Spleen (tissue), 13 donors: ENCODE results near the gene OXNAD1. TPM values are rescaled to one million over a fixed set of nuclear protein-coding genes. Genes with fewer than 3 reads are reported as not detected.

Experiments
- DNase-seq: peaks from one replicate; pipeline ENCODE4 v3.0.0-alpha.2; 2020
- H3K27ac ChIP-seq, 8 donors: fragments of 200-600 bp; sonication (generic) in 7 of 8; 1 replicate in 4 of 8; 2 replicates in 4 of 8; pipeline versions ENCODE4 v1.5.0 to v1.8.0; 2016 to 2021; ENCODE audit warnings: inconsistent platforms in 4 of 8, mild to moderate bottlenecking in 4 of 8, moderate library complexity in 1 of 8
- H3K27me3 ChIP-seq, 7 donors: fragments of 200-600 bp; sonication (generic) in 6 of 7; replicated peaks in 1 of 7; 1 replicate in 4 of 7; 2 replicates in 3 of 7; pipeline versions ENCODE4 v1.5.0 to v1.8.0; 2016 to 2021; ENCODE audit warnings: inconsistent platforms in 3 of 7, mild to moderate bottlenecking in 1 of 7
- H3K36me3 ChIP-seq, 6 donors: fragments of 200-600 bp; sonication (generic) in 5 of 6; 1 replicate in 4 of 6; 2 replicates in 2 of 6; pipeline versions ENCODE4 v1.5.0 to v1.8.0; 2016 to 2021; ENCODE audit warnings: inconsistent platforms in 2 of 6
- H3K4me1 ChIP-seq, 6 donors: fragments of 200-600 bp; sonication (generic) in 5 of 6; 1 replicate in 3 of 6; 2 replicates in 3 of 6; pipeline versions ENCODE4 v1.5.0 to v1.8.0; 2016 to 2021; ENCODE audit warnings: inconsistent platforms in 3 of 6
- H3K4me3 ChIP-seq, 8 donors: fragments of 200-600 bp; sonication (generic) in 7 of 8; 1 replicate in 4 of 8; 2 replicates in 4 of 8; pipeline versions ENCODE4 v1.5.0 to v1.8.0; 2016 to 2021; ENCODE audit warnings: inconsistent platforms in 4 of 8, mild to moderate bottlenecking in 4 of 8, moderate library complexity in 2 of 8
- H3K9me3 ChIP-seq, 8 donors: fragments of 200-600 bp; sonication (generic) in 7 of 8; 1 replicate in 4 of 8; 2 replicates in 4 of 8; pipeline versions ENCODE4 v1.5.0 to v1.8.0; 2016 to 2021; ENCODE audit warnings: inconsistent platforms in 4 of 8
- POLR2A ChIP-seq, 3 donors: fragments of 450-650 bp; IDR thresholded peaks; one replicate each; pipeline ENCODE4 v1.5.1; 2017; ENCODE audit warnings: antibody characterized with exemption in 3 of 3, mild to moderate bottlenecking in 1 of 3
- POLR2AphosphoS5 ChIP-seq, 3 donors: sonication (generic); formaldehyde crosslinking; IDR thresholded peaks; one replicate each; pipeline ENCODE4 v1.5.1; 2017; ENCODE audit warnings: antibody characterized with exemption in 3 of 3
- WGBS, 5 donors: extraction: QIAGEN DNeasy Blood & Tissue Kit in 3 of 5; methylation state at CpG; one replicate each; pipeline versions ENCODE4 v1.1.5 to v1.1.7; 2013 to 2018; 5-methylcytosine and 5-hydroxymethylcytosine counted together
- intact Hi-C: fragments of 100-400 bp; cut with DNase I; formaldehyde crosslinking; loops from one replicate; pipeline ENCODE4 v1.15.0; 2023; ENCODE audit warnings: low total_unique reads
- long read RNA-seq, 2 donors: transcript quantifications; one replicate each; lab custom pipeline, GENCODE V29; 2026
- polyA plus RNA-seq, 3 donors: library from polyadenylated mRNA; stranded (reverse); fragments of 200-250 nt; gene quantifications; one replicate each; pipeline ENCODE4 v1.2.1, GENCODE V29; 2013
- total RNA-seq, 7 donors: library from RNA; depleted of rRNA in 3 of 7; stranded (reverse); fragments of >200 nt in 3 of 7; fragmentation: NEBNext Ultra II Directional in 4 of 7; extraction: Animal tissue kit (Norgen Biotek cat#: 25700) in 4 of 7; gene quantifications; one replicate each; pipeline versions ENCODE4 v1.1.0 to v1.2.1, GENCODE V29; 2016 to 2021
- TF ChIP-seq, protein P1 (sequence below), 11 experiments: fragments of 200-600 bp in 7 of 11; fragments of 450-650 bp in 4 of 11; sonication (generic) in 4 of 11; IDR thresholded peaks in 8 of 11; conservative IDR thresholded peaks in 3 of 11; 1 replicate in 7 of 11; 2 replicates in 4 of 11; pipeline versions ENCODE4 v1.4.0 to v1.8.0; 2016 to 2021; ENCODE audit warnings: antibody characterized with exemption in 11 of 11, inconsistent platforms in 4 of 11, mild to moderate bottlenecking in 1 of 11
- donor health status: healthy with polysubstance abuse.
- donor health status: DM: no; HTN: no; CAD: no; lungs with moderate emphysema.
- donor health status: DM: no; HTN: no; CAD: no.
- donor health status: Bipolar disorder and iron deficiency.
- donor health status: healthy.
- donor health status: DM: no; HTN: no; CAD: no.
- donor health status: DM: yes; HTN: yes; CAD: no.

OXNAD1 gene, protein sequence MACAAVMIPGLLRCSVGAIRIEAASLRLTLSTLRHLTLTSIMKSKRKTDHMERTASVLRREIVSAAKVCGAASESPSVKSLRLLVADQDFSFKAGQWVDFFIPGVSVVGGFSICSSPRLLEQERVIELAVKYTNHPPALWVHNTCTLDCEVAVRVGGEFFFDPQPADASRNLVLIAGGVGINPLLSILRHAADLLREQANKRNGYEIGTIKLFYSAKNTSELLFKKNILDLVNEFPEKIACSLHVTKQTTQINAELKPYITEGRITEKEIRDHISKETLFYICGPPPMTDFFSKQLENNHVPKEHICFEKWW
- 10 to 100 TPM; 17.3 to 30.6 (median 21.7) TPM for total RNA-seq
- polyA plus RNA-seq, result 1 to 10 TPM; 4.2 to 7.3 (median 7.1) TPM
- long read RNA-seq, donor 1, partial matches to known transcripts, result 0 of 2 reads
- long read RNA-seq, donor 1, other reads (novel, unspliced or antisense), result 0 of 2 reads
- long read RNA-seq, donor 2, partial matches to known transcripts, result 22 of 23 reads
- long read RNA-seq, donor 2, other reads (novel, unspliced or antisense), result 0 of 23 reads

DNA sequence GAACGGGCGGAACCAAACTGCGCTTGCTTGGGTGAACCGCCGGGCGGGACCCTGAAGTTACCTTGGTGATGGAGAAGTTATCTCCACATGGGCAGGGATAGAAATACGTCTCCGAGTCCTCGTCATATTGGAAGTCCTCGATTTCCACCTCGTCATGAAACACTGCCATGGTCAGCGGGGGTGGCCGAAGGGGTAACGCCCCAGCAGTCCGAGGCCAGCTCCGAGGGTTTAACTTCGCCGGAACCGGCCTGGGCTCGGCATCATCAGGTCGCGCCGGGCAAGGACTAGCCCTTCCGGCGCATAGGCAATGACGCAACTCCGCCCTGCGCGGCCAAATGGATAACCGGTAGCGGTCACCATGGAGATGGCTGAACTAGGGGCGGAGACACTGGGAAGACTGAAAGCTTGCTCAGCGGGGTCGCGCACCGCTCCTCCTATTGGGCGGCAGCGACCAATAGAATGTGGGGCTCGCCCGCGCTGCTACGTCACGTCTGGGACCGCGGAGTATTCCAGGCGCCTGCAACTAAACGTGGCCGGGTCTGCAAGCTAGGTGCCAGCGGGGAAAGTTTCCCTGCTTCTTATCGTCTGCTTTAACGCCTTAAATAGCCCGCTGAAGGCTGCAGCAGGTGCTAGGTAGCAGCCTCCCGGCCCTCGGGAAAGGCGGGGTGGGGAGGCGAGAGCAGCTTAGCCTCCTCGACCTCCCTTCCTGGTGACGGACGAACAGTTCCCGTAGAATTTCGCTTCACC is at the start of gene OXNAD1, which contains the start of gene DPH3:
Gene OXNAD1 (plus strand): TSS at position 505 of the 747 bp plus-strand sequence. CDS start 5,741 bp downstream, outside the sequence.
Gene DPH3 (minus strand): TSS at position 236 of the 747 bp plus-strand sequence. CDS start 67 bp downstream, at position 169.
- peak; percentile 100 for DNase-seq
- 0 to 1% (median 0%) methylated on average over 30 to 61 of the region's 61 CpGs for WGBS, 5 donors
- Histone ChIP-seq H3K4me1 (peaks cover 26 to 75% (median 57%) of the 10 kb centered on the region in 6 donors), H3K9me3 (no peaks in the 10 kb centered on the region), H3K27me3 (no peaks in the 10 kb centered on the region), H3K27ac (peak within 1 kb of the TSS; percentile 87 to 97 (median 91)), H3K36me3 (peaks cover 0 to 32% (median 12%) of the 10 kb centered on the region in 6 donors), H3K4me3 (peak within 1 kb of the TSS; percentile 77 to 96 (median 93))
- peak; percentile 94 to 97 (median 96) for TF ChIP-seq POLR2AphosphoS5 (IDR thresholded peaks at IDR 0.05)
- TF ChIP-seq POLR2A (IDR thresholded peaks at IDR 0.05), result peak; percentile 18 to 69 (median 22)
- TF ChIP-seq, protein P1, sequence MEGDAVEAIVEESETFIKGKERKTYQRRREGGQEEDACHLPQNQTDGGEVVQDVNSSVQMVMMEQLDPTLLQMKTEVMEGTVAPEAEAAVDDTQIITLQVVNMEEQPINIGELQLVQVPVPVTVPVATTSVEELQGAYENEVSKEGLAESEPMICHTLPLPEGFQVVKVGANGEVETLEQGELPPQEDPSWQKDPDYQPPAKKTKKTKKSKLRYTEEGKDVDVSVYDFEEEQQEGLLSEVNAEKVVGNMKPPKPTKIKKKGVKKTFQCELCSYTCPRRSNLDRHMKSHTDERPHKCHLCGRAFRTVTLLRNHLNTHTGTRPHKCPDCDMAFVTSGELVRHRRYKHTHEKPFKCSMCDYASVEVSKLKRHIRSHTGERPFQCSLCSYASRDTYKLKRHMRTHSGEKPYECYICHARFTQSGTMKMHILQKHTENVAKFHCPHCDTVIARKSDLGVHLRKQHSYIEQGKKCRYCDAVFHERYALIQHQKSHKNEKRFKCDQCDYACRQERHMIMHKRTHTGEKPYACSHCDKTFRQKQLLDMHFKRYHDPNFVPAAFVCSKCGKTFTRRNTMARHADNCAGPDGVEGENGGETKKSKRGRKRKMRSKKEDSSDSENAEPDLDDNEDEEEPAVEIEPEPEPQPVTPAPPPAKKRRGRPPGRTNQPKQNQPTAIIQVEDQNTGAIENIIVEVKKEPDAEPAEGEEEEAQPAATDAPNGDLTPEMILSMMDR (IDR thresholded peaks at IDR 0.05 in 8 of 11, conservative IDR thresholded peaks at IDR 0.05 in 3 of 11), result peak in 6 of 11 experiments; percentile 30 to 61 (median 55)
- intact Hi-C loops, result no loop called here

DNA sequence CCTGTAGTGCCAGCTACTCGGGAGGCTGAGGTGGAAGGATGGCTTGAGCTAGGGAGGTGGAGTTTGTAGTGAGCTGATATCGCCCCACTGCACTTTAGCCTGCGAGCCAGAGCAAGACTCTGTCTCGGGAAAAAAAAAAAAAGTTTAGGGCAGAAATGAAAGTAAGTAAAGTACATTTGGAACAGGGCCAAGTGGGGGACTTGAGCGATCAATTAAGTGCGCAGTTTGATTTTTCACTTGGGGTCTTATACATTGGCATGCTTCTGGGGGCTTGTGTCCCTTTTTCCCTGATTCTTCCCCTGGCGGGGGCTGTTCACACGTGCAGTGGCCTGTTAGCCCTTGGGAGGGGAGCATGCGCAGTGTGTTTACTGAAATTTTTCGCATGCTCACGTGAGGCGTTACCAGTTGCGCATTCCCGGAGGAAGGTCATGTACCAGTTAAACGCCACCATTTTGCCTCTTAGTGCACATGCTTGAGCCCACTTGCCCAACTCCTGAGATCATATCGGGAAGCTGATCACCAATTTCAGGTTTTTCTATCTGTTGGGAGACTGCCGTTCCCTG is 48.6 kb upstream of the OXNAD1 start:
- WGBS, 5 donors, result 88 to 94% (median 91%) methylated on average over 17 of the region's 17 CpGs
- Histone ChIP-seq H3K9me3 (no peaks in the 10 kb centered on the region), H3K4me1 (no peaks in the 10 kb centered on the region), H3K27ac (no peak overlapping the region), H3K27me3 (no peaks in the 10 kb centered on the region), H3K36me3 (peaks cover 0 to 26% (median 2%) of the 10 kb centered on the region in 6 donors), H3K4me3 (no peak overlapping the region)
- DNase-seq, result no peak
- intact Hi-C loops, result no loop called here
- TF ChIP-seq POLR2A (IDR thresholded peaks at IDR 0.05) (no peak), POLR2AphosphoS5 (IDR thresholded peaks at IDR 0.05) (no peak)
- TF ChIP-seq, protein P1 (IDR thresholded peaks at IDR 0.05 in 8 of 11, conservative IDR thresholded peaks at IDR 0.05 in 3 of 11), result no peak

DNA sequence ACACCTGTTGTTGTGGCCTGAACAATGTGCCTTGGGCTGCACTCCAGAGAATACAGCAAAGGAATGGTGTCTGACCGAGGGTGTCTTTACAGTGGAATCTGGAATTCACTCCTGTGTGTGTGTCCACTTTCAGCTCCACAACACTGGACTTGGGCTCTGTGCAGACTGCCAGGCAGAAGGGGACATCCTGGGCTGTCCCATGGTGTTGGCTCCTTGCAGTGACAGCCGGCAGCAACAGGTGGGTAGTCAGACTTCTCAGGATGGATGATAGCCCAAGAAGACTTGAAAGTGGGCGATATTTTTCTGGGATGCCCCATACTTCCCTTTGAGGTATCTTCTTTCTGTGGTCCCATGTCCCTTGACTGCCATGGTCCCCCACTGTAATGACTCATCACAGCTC is 45.2 kb upstream of the OXNAD1 start:
- peaks cover 0 to 32% (median 7%) of the 10 kb centered on the region in 6 donors for H3K36me3 ChIP-seq
- DNase-seq, result no peak
- H3K4me1 ChIP-seq, result peaks cover 0 to 7% (median 0%) of the 10 kb centered on the region in 6 donors
- intact Hi-C loops, result no loop called here
- no peak overlapping the region for H3K27ac ChIP-seq
- no peaks in the 10 kb centered on the region for H3K27me3 ChIP-seq
- no peak overlapping the region for H3K4me3 ChIP-seq
- no peak for TF ChIP-seq POLR2A (IDR thresholded peaks at IDR 0.05)
- TF ChIP-seq POLR2AphosphoS5 (IDR thresholded peaks at IDR 0.05), result no peak
- TF ChIP-seq, protein P1 (IDR thresholded peaks at IDR 0.05 in 8 of 11, conservative IDR thresholded peaks at IDR 0.05 in 3 of 11), result no peak
- H3K9me3 ChIP-seq, result peaks cover 0 to 10% (median 0%) of the 10 kb centered on the region in 8 donors
- WGBS, 5 donors, result 90 to 100% (median 93%) methylated on average over 3 of the region's 3 CpGs
